ENCODE results near the gene HPGD.

DNA sequence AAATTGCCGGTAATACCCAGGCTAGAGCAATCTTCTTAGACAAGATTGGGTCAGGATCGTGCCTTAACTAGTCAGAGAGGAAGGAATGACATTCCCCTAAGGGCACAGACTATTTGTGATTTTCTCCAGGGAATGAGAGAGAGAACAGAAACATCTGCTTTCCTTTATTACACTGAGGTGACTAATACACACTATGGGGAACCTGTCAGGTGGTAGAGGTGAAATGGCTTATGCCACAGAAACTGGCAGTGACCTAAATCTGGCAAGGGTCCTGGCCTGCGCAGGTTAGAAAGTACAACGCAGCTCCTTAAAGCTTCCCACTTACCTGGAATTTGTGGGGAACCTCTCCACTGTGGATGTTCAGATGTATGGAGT lies 16.6 kb upstream of the HPGD start:
- TF ChIP-seq, protein P1, sequence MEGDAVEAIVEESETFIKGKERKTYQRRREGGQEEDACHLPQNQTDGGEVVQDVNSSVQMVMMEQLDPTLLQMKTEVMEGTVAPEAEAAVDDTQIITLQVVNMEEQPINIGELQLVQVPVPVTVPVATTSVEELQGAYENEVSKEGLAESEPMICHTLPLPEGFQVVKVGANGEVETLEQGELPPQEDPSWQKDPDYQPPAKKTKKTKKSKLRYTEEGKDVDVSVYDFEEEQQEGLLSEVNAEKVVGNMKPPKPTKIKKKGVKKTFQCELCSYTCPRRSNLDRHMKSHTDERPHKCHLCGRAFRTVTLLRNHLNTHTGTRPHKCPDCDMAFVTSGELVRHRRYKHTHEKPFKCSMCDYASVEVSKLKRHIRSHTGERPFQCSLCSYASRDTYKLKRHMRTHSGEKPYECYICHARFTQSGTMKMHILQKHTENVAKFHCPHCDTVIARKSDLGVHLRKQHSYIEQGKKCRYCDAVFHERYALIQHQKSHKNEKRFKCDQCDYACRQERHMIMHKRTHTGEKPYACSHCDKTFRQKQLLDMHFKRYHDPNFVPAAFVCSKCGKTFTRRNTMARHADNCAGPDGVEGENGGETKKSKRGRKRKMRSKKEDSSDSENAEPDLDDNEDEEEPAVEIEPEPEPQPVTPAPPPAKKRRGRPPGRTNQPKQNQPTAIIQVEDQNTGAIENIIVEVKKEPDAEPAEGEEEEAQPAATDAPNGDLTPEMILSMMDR (IDR thresholded peaks at IDR 0.05): no peak
- TF ChIP-seq POLR2A (IDR thresholded peaks at IDR 0.05): no peak

Data from tibial nerve (tissue), 3 donors.